Measurements from ENCODE around the gene MAF. TPM values are rescaled to one million over a fixed set of nuclear protein-coding genes. Genes with fewer than 3 reads are reported as not detected.

Gene MAF
- total and polyA plus RNA-seq, 2 of the 13 experiments (the other 11 are each of a cell fraction or from before 2014, with no cell fraction given): 0.07 to 0.31 TPM

DNA sequence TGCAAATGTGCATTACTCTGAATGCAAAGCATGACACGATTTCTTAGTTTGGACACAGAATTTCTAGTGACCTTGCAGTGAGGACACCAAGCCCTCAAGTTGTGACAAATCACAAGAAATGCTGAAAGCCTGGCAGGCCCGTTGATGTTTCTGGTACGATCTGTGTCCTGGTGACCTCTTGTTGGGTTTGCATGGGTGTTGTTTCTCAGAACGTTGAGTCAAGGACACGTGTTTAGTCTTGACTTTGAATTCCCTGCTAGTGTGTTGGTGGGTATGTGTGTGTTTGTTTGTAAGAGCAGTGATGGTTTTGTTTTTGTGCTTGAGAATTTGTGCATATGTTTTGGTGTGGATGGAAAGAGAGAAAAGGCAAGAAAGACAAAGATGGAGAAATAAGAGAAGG is 37.8 kb upstream of the MAF start:
- in situ Hi-C loops (cut with HindIII; ENCODE audit: extremely low pct_ligation_motif_present, low pct_unique_long_range_greater_than_20kb): no loop called here

DNA sequence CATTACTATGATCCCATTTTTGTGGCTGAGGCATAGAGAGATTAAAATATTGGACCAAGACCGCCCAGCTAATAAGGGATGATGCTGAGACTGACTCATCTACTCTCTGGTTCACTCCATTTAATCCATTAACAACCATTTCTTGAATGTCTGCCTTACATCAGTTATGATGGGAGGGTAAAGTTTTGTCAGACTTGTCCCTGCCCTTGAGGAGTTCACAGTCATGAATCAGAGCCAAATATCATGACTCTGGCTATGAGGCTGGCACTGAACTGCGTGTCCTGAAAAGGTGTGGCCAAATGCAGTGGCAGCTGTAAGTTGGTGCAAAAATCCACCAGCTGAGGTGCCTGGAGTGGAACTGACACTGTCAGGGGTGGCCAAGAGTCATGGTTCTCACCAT is 35.0 kb upstream of the MAF start:
- no peaks in the 10 kb centered on the region for H3K9me3 ChIP-seq (ENCODE audit: low read length)
- TF ChIP-seq ZSCAN25 (CRISPR knock-in tag; IDR thresholded peaks at IDR 0.05) (no peak), ZFX (CRISPR knock-in tag; IDR thresholded peaks at IDR 0.05; ENCODE audit: low read depth) (no peak), POLR2AphosphoS2 (IDR thresholded peaks at IDR 0.05; ENCODE audit: low read depth, low read length) (no peak), ZBTB42 (CRISPR knock-in tag; IDR thresholded peaks at IDR 0.05) (no peak), KAT8 (CRISPR knock-in tag; IDR thresholded peaks at IDR 0.05) (no peak), MATR3 (CRISPR knock-in tag; IDR thresholded peaks at IDR 0.05) (no peak), SNAI1 (CRISPR knock-in tag; IDR thresholded peaks at IDR 0.05; ENCODE audit: borderline replicate concordance) (no peak)
- TF ChIP-seq, protein P1, sequence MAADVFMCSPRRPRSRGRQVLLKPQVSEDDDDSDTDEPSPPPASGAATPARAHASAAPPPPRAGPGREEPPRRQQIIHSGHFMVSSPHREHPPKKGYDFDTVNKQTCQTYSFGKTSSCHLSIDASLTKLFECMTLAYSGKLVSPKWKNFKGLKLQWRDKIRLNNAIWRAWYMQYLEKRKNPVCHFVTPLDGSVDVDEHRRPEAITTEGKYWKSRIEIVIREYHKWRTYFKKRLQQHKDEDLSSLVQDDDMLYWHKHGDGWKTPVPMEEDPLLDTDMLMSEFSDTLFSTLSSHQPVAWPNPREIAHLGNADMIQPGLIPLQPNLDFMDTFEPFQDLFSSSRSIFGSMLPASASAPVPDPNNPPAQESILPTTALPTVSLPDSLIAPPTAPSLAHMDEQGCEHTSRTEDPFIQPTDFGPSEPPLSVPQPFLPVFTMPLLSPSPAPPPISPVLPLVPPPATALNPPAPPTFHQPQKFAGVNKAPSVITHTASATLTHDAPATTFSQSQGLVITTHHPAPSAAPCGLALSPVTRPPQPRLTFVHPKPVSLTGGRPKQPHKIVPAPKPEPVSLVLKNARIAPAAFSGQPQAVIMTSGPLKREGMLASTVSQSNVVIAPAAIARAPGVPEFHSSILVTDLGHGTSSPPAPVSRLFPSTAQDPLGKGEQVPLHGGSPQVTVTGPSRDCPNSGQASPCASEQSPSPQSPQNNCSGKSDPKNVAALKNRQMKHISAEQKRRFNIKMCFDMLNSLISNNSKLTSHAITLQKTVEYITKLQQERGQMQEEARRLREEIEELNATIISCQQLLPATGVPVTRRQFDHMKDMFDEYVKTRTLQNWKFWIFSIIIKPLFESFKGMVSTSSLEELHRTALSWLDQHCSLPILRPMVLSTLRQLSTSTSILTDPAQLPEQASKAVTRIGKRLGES (CRISPR knock-in tag; IDR thresholded peaks at IDR 0.05; ENCODE audit: borderline replicate concordance): no peak
- BruUV-seq (replicated peaks): no TSS peak
- H3K9ac ChIP-seq (ENCODE audit: insufficient read depth, low read depth, low read length): no peak overlapping the region
- intact Hi-C loops (cut with micrococcal nuclease; ENCODE audit: unreplicated experiment) (no loop called here), in situ Hi-C loops (cut with HindIII; ENCODE audit: extremely low pct_ligation_motif_present, low pct_unique_long_range_greater_than_20kb) (no loop called here)
- no peak overlapping the region for H3K4me3 ChIP-seq (replicated peaks in 1 of 3; ENCODE audit: insufficient read depth in 1 of 3, low read depth in 2 of 3, low read length in 3 of 3)
- ChIA-PET CTCF (ENCODE audit: low intra/inter-chr PET ratio, low total read pairs) (no interaction called here), POLR2A (no interaction called here)
- no peaks in the 10 kb centered on the region for H3K27me3 ChIP-seq (ENCODE audit: control insufficient read depth in 1 of 2, insufficient read depth in 2 of 2, low read length in 2 of 2)
- no peak for DNase-seq (ENCODE audit: low spot score)
- H3K79me2 ChIP-seq (ENCODE audit: insufficient read depth, low read length): no peaks in the 10 kb centered on the region
- no peak overlapping the region for H3K4me2 ChIP-seq (ENCODE audit: low read depth, low read length)
- no peaks in the 10 kb centered on the region for H3K4me1 ChIP-seq (ENCODE audit: insufficient read depth, low read length)
- H3K36me3 ChIP-seq (replicated peaks in 1 of 2; ENCODE audit: control insufficient read depth in 1 of 2, insufficient read depth in 2 of 2, low read length in 2 of 2): no peaks in the 10 kb centered on the region
- H3K27ac ChIP-seq (ENCODE audit: extremely low read length, insufficient read depth, low read length): no peak overlapping the region
- no peaks in the 10 kb centered on the region for H4K20me1 ChIP-seq (ENCODE audit: insufficient read depth, low read length)
- FAIRE-seq: no peak
- no peak overlapping the region for H2AFZ ChIP-seq (ENCODE audit: low read length)
- ATAC-seq: no peak
- WGBS (ENCODE audit: low lambda C conversion rate): 4% methylated on average over 2 of the region's 2 CpGs

More for the DNA sequence above, 37.8 kb upstream of the MAF start:
- intact Hi-C loops (cut with micrococcal nuclease; ENCODE audit: unreplicated experiment): no loop called here
- Histone ChIP-seq H3K4me3 (replicated peaks in 1 of 3; ENCODE audit: insufficient read depth in 1 of 3, low read depth in 2 of 3, low read length in 3 of 3) (no peak overlapping the region), H3K79me2 (ENCODE audit: insufficient read depth, low read length) (no peaks in the 10 kb centered on the region), H3K4me1 (ENCODE audit: insufficient read depth, low read length) (no peaks in the 10 kb centered on the region), H3K9ac (ENCODE audit: insufficient read depth, low read depth, low read length) (no peak overlapping the region), H4K20me1 (ENCODE audit: insufficient read depth, low read length) (no peaks in the 10 kb centered on the region), H2AFZ (ENCODE audit: low read length) (no peak overlapping the region), H3K4me2 (ENCODE audit: low read depth, low read length) (no peak overlapping the region), H3K36me3 (replicated peaks in 1 of 2; ENCODE audit: control insufficient read depth in 1 of 2, insufficient read depth in 2 of 2, low read length in 2 of 2) (no peaks in the 10 kb centered on the region), H3K9me3 (ENCODE audit: low read length) (no peaks in the 10 kb centered on the region), H3K27me3 (ENCODE audit: control insufficient read depth in 1 of 2, insufficient read depth in 2 of 2, low read length in 2 of 2) (no peaks in the 10 kb centered on the region), H3K27ac (ENCODE audit: extremely low read length, insufficient read depth, low read length) (no peak overlapping the region)
- DNase-seq (ENCODE audit: low spot score): no peak
- no peak for FAIRE-seq
- no TSS peak for BruUV-seq (replicated peaks)
- ChIA-PET CTCF (ENCODE audit: low intra/inter-chr PET ratio, low total read pairs) (no interaction called here), POLR2A (no interaction called here)
- 10% methylated on average over 5 of the region's 5 CpGs for WGBS (ENCODE audit: low lambda C conversion rate)
- TF ChIP-seq MAFF (IDR thresholded peaks at IDR 0.05; ENCODE audit: low read depth, low read length) (no peak), SCMH1 (CRISPR knock-in tag; IDR thresholded peaks at IDR 0.05; ENCODE audit: borderline replicate concordance) (no peak), ZBTB21 (CRISPR knock-in tag; IDR thresholded peaks at IDR 0.05) (no peak), ZNF672 (CRISPR knock-in tag; IDR thresholded peaks at IDR 0.05) (no peak), TBX3 (IDR thresholded peaks at IDR 0.05; ENCODE audit: borderline replicate concordance) (no peak), ZNF207 (IDR thresholded peaks at IDR 0.05; ENCODE audit: borderline replicate concordance) (no peak), HNRNPUL1 (IDR thresholded peaks at IDR 0.05; ENCODE audit: low read depth, low read length) (no peak)
- TF ChIP-seq, protein P2, sequence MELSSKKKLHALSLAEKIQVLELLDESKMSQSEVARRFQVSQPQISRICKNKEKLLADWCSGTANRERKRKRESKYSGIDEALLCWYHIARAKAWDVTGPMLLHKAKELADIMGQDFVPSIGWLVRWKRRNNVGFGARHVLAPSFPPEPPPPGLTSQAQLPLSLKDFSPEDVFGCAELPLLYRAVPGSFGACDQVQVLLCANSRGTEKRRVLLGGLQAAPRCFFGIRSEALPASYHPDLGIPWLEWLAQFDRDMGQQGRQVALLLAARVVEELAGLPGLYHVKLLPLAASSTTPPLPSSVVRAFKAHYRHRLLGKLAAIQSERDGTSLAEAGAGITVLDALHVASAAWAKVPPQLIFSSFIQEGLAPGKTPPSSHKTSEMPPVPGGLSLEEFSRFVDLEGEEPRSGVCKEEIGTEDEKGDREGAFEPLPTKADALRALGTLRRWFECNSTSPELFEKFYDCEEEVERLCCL (CRISPR knock-in tag; IDR thresholded peaks at IDR 0.05; ENCODE audit: borderline replicate concordance): no peak
- no peak for ATAC-seq
